Measurements from ENCODE around the gene GGT1. TPM values are rescaled to one million over a fixed set of nuclear protein-coding genes. Genes with fewer than 3 reads are reported as not detected.

The GGT1 gene
- polyA plus RNA-seq, 1 donor (not counting 4 experiments of a cell fraction or from before 2014, with no cell fraction given) = 5.8 TPM

- dilution Hi-C loops (cut with MboI; ENCODE audit: extremely low pct_ligation_motif_present, low sequenced_read_pairs) = no loop called here
- Histone ChIP-seq H3K27ac (ENCODE audit: control insufficient read depth, insufficient read depth, low read length) (no peak overlapping the region), H3K4me3 (ENCODE audit: control insufficient read depth in 2 of 3, extremely low read depth in 1 of 3, insufficient read depth in 2 of 3, low read depth in 1 of 3, low read length in 3 of 3) (no peak overlapping the region), H3K9ac (ENCODE audit: control insufficient read depth, extremely low read depth, insufficient read depth, low read length) (peak overlapping the region; percentile 13), H3K36me3 (ENCODE audit: control insufficient read depth in 2 of 2, extremely low read depth in 1 of 2, insufficient read depth in 2 of 2, low read length in 2 of 2) (peaks cover 3 to 4% of the 10 kb centered on the region in 2 experiments), H3K27me3 (ENCODE audit: control insufficient read depth, extremely low read depth, insufficient read depth, low read length) (no peaks in the 10 kb centered on the region), H3K79me2 (ENCODE audit: control insufficient read depth, insufficient read depth, low read length) (no peaks in the 10 kb centered on the region), H3K4me1 (ENCODE audit: control insufficient read depth, extremely low read depth, insufficient read depth, low read length) (peaks cover 35% of the 10 kb centered on the region), H3K4me2 (ENCODE audit: control insufficient read depth, extremely low read depth, insufficient read depth, low read depth, low read length) (peak overlapping the region; percentile 20), H3K9me1 (ENCODE audit: control insufficient read depth, extremely low read depth, insufficient read depth, low read length) (no peaks in the 10 kb centered on the region), H2AFZ (ENCODE audit: control insufficient read depth, low read length) (no peak overlapping the region), H3K9me3 (ENCODE audit: control insufficient read depth, low read depth, low read length) (no peaks in the 10 kb centered on the region), H4K20me1 (ENCODE audit: control insufficient read depth, extremely low read depth, insufficient read depth, low read length) (no peaks in the 10 kb centered on the region)
- no peak for TF ChIP-seq CTCF (optimal IDR thresholded peaks at IDR 0.05 in 1 of 3, IDR thresholded peaks at IDR 0.05 in 1 of 3, conservative IDR thresholded peaks at IDR 0.05 in 1 of 3; ENCODE audit: extremely low read depth in 1 of 3, insufficient read depth in 2 of 3, low read length in 3 of 3)
- FAIRE-seq (peak; percentile 67), DNase-seq (ENCODE audit: low read depth, low spot score) (no peak)
These were observed 19.5 kb upstream of the GGT1 start for GRCh38 chr22:24583221-24584165.

GRCh38 chr22:24584166-24584790, 18.7 kb upstream of the GGT1 start:
- H3K27ac ChIP-seq (ENCODE audit: control insufficient read depth, insufficient read depth, low read length) = no peak overlapping the region
- dilution Hi-C loops (cut with MboI; ENCODE audit: extremely low pct_ligation_motif_present, low sequenced_read_pairs) = no loop called here
- peaks cover 29% of the 10 kb centered on the region for H3K4me1 ChIP-seq (ENCODE audit: control insufficient read depth, extremely low read depth, insufficient read depth, low read length)
- peaks cover 4% of the 10 kb centered on the region in 2 experiments for H3K36me3 ChIP-seq (ENCODE audit: control insufficient read depth in 2 of 2, extremely low read depth in 1 of 2, insufficient read depth in 2 of 2, low read length in 2 of 2)
- no peaks in the 10 kb centered on the region for H3K27me3 ChIP-seq (ENCODE audit: control insufficient read depth, extremely low read depth, insufficient read depth, low read length)
- no peak for DNase-seq (ENCODE audit: low read depth, low spot score)
- no peaks in the 10 kb centered on the region for H3K9me3 ChIP-seq (ENCODE audit: control insufficient read depth, low read depth, low read length)
- TF ChIP-seq CTCF (optimal IDR thresholded peaks at IDR 0.05 in 1 of 3, IDR thresholded peaks at IDR 0.05 in 1 of 3, conservative IDR thresholded peaks at IDR 0.05 in 1 of 3; ENCODE audit: extremely low read depth in 1 of 3, insufficient read depth in 2 of 3, low read length in 3 of 3) = no peak
- no peak for TF ChIP-seq EZH2 (IDR thresholded peaks at IDR 0.05; ENCODE audit: low read length)
- no peak for FAIRE-seq
- no peak overlapping the region for H3K4me2 ChIP-seq (ENCODE audit: control insufficient read depth, extremely low read depth, insufficient read depth, low read depth, low read length)
- no peak overlapping the region for H2AFZ ChIP-seq (ENCODE audit: control insufficient read depth, low read length)
- H3K79me2 ChIP-seq (ENCODE audit: control insufficient read depth, insufficient read depth, low read length) = no peaks in the 10 kb centered on the region
- no peaks in the 10 kb centered on the region for H3K9me1 ChIP-seq (ENCODE audit: control insufficient read depth, extremely low read depth, insufficient read depth, low read length)
- H3K9ac ChIP-seq (ENCODE audit: control insufficient read depth, extremely low read depth, insufficient read depth, low read length) = peak overlapping the region; percentile 13
- H3K4me3 ChIP-seq (ENCODE audit: control insufficient read depth in 2 of 3, extremely low read depth in 1 of 3, insufficient read depth in 2 of 3, low read depth in 1 of 3, low read length in 3 of 3) = no peak overlapping the region
- no peaks in the 10 kb centered on the region for H4K20me1 ChIP-seq (ENCODE audit: control insufficient read depth, extremely low read depth, insufficient read depth, low read length)

Data from keratinocyte (primary cell).